ENCODE data around the gene PRKCE. TPM values are rescaled to one million over a fixed set of nuclear protein-coding genes. Genes with fewer than 3 reads are reported as not detected.

PRKCE gene
- total RNA-seq, 2 experiments from 2014 or later = 24.9 to 26.2 TPM

DNA sequence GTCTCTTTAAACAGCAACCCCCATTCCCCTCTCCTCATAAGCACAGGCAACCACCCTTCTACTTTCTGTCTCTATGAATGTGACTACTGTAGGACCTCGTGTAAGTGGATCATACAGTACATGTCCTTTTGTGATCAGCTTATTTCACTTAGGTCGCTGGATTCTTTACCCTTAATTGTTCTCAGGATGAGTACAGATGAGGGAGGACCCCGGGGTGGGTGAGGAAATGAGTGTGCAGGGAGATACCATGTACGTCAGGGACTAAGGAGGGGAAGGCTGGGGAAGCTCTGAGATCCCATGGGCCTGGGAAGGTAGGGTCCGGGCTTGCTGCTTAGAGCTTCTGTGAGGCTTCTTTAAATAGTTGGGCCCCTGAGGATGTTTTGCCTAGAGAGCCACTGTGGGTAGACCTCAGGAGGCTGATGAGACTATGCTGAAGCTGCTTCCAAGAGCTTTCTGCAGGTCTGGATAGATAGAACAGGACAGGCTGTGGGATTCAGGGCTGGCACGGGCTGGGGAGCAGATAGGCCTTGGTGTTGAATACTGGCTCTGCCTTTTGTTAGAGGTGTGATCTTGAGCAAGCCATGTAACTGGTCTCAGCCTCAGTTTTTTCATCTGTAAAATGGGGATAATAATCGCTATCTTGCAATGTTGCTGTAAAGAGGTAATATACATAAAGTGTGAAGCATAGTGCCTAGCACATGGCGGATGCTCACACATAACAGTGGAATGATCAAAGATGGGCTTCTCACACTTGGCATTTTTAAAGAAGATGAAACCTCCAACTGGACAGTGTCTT, 155.3 kb downstream of the PRKCE start:
- ChIA-PET CTCF (no interaction called here), POLR2A (no interaction called here)
- Histone ChIP-seq H3K27me3 (ENCODE audit: control insufficient read depth in 1 of 2, insufficient read depth in 2 of 2, low read length in 2 of 2) (no peaks in the 10 kb centered on the region), H3K4me1 (ENCODE audit: insufficient read depth, low read length) (no peaks in the 10 kb centered on the region), H3K27ac (ENCODE audit: low read depth in 1 of 2, low read length in 2 of 2) (no peak overlapping the region), H3K4me3 (ENCODE audit: low read length) (no peak overlapping the region), H3K36me3 (ENCODE audit: insufficient read depth, low read length) (no peaks in the 10 kb centered on the region), H3K9me3 (ENCODE audit: control insufficient read depth in 1 of 2, insufficient read depth in 1 of 2, low read length in 2 of 2) (no peaks in the 10 kb centered on the region)
- no peaks in the 10 kb centered on the region for H3K36me3 Mint-ChIP-seq (ENCODE audit: low read depth)
- no peaks in the 10 kb centered on the region for H3K27me3 Mint-ChIP-seq
- no peaks in the 10 kb centered on the region for H3K4me1 Mint-ChIP-seq (ENCODE audit: low read depth)
- H3K27ac Mint-ChIP-seq = no peak overlapping the region
- TF ChIP-seq, protein P1, sequence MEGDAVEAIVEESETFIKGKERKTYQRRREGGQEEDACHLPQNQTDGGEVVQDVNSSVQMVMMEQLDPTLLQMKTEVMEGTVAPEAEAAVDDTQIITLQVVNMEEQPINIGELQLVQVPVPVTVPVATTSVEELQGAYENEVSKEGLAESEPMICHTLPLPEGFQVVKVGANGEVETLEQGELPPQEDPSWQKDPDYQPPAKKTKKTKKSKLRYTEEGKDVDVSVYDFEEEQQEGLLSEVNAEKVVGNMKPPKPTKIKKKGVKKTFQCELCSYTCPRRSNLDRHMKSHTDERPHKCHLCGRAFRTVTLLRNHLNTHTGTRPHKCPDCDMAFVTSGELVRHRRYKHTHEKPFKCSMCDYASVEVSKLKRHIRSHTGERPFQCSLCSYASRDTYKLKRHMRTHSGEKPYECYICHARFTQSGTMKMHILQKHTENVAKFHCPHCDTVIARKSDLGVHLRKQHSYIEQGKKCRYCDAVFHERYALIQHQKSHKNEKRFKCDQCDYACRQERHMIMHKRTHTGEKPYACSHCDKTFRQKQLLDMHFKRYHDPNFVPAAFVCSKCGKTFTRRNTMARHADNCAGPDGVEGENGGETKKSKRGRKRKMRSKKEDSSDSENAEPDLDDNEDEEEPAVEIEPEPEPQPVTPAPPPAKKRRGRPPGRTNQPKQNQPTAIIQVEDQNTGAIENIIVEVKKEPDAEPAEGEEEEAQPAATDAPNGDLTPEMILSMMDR (IDR thresholded peaks at IDR 0.05) = no peak
- ATAC-seq (ENCODE audit: poor library complexity) (no peak), DNase-seq (no peak)
- H3K4me3 Mint-ChIP-seq = no peak overlapping the region
- no peaks in the 10 kb centered on the region for H3K9me3 Mint-ChIP-seq
- intact Hi-C loops (cut with DNase I, micrococcal nuclease) = no loop called here

DNA sequence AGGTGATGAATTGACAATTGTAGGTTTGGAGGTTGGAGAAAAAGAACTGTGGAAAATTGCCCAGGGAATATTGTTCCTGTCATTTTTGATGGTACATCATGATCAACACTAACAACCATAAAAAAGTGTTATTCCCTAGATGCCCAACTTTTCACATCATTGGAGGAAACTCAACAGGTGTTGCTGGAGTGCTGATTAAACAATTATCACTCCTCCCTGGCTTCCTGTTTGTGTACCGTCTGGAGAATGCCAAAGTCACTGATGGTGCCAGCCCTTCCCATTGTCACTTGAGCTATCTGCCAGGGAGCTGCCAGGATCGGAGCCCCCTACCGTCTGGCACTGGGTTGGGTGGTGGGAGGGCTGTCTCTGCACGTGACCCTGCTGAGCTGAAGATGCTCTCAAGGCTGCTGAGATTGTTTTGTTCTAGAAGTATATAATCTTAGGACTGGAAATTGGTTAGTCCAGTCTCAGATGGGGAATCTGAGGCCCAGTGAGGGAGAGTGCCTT, 156.9 kb downstream of the PRKCE start:
- H3K36me3 ChIP-seq (ENCODE audit: insufficient read depth, low read length) = no peaks in the 10 kb centered on the region
- no peak overlapping the region for H3K27ac ChIP-seq (ENCODE audit: low read depth in 1 of 2, low read length in 2 of 2)
- no peaks in the 10 kb centered on the region for H3K4me1 Mint-ChIP-seq (ENCODE audit: low read depth)
- intact Hi-C loops (cut with DNase I, micrococcal nuclease) = no loop called here
- H3K9me3 Mint-ChIP-seq = no peaks in the 10 kb centered on the region
- ChIA-PET POLR2A (no interaction called here), CTCF (no interaction called here)
- H3K4me3 ChIP-seq (ENCODE audit: low read length) = no peak overlapping the region
- no peak overlapping the region for H3K27ac Mint-ChIP-seq
- no peaks in the 10 kb centered on the region for H3K9me3 ChIP-seq (ENCODE audit: control insufficient read depth in 1 of 2, insufficient read depth in 1 of 2, low read length in 2 of 2)
- H3K27me3 ChIP-seq (ENCODE audit: control insufficient read depth in 1 of 2, insufficient read depth in 2 of 2, low read length in 2 of 2) = no peaks in the 10 kb centered on the region
- H3K4me3 Mint-ChIP-seq = no peak overlapping the region
- H3K4me1 ChIP-seq (ENCODE audit: insufficient read depth, low read length) = no peaks in the 10 kb centered on the region
- DNase-seq = no peak
- no peak for ATAC-seq (ENCODE audit: poor library complexity)
- H3K27me3 Mint-ChIP-seq = no peaks in the 10 kb centered on the region
- TF ChIP-seq, protein P1 (IDR thresholded peaks at IDR 0.05) = no peak
- H3K36me3 Mint-ChIP-seq (ENCODE audit: low read depth) = no peaks in the 10 kb centered on the region

DNA sequence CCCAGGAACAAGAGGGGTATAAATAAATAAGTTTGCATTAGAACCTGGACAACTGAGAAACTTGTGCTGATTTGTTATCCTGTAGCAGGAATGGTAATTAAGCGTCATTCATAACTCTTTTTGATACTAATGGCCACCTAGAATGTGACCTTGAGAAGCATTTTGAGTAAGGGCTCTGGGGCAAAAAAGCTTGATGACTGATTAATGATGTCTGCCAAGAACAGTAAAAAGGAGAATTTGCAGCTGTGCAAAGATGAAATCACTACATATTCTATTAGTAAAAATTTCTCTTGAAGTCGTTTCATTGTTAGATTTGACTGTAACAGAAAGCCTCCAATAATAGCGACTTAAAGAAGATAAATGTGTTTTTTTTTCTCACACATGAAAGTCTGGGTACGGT, 157.7 kb downstream of the PRKCE start:
- no peaks in the 10 kb centered on the region for H3K27me3 Mint-ChIP-seq
- DNase-seq (no peak), ATAC-seq (ENCODE audit: poor library complexity) (no peak)
- Histone ChIP-seq H3K4me1 (ENCODE audit: insufficient read depth, low read length) (no peaks in the 10 kb centered on the region), H3K27me3 (ENCODE audit: control insufficient read depth in 1 of 2, insufficient read depth in 2 of 2, low read length in 2 of 2) (no peaks in the 10 kb centered on the region), H3K36me3 (ENCODE audit: insufficient read depth, low read length) (no peaks in the 10 kb centered on the region), H3K9me3 (ENCODE audit: control insufficient read depth in 1 of 2, insufficient read depth in 1 of 2, low read length in 2 of 2) (no peaks in the 10 kb centered on the region), H3K4me3 (ENCODE audit: low read length) (no peak overlapping the region), H3K27ac (ENCODE audit: low read depth in 1 of 2, low read length in 2 of 2) (no peak overlapping the region)
- no peak overlapping the region for H3K4me3 Mint-ChIP-seq
- H3K27ac Mint-ChIP-seq = no peak overlapping the region
- no peaks in the 10 kb centered on the region for H3K36me3 Mint-ChIP-seq (ENCODE audit: low read depth)
- no peaks in the 10 kb centered on the region for H3K4me1 Mint-ChIP-seq (ENCODE audit: low read depth)
- intact Hi-C loops (cut with DNase I, micrococcal nuclease) = no loop called here
- TF ChIP-seq, protein P1 (IDR thresholded peaks at IDR 0.05) = no peak
- ChIA-PET CTCF (no interaction called here), POLR2A (no interaction called here)
- H3K9me3 Mint-ChIP-seq = no peaks in the 10 kb centered on the region
